Left forelimb (tissue), 1 donor: ENCODE data around the gene OR2H1.

Experiments
- DNase-seq: peaks from one replicate; pipeline ENCODE4 v3.0.0-alpha.2; 2018; ENCODE audit warnings: low spot score

Gene OR2H1

DNA sequence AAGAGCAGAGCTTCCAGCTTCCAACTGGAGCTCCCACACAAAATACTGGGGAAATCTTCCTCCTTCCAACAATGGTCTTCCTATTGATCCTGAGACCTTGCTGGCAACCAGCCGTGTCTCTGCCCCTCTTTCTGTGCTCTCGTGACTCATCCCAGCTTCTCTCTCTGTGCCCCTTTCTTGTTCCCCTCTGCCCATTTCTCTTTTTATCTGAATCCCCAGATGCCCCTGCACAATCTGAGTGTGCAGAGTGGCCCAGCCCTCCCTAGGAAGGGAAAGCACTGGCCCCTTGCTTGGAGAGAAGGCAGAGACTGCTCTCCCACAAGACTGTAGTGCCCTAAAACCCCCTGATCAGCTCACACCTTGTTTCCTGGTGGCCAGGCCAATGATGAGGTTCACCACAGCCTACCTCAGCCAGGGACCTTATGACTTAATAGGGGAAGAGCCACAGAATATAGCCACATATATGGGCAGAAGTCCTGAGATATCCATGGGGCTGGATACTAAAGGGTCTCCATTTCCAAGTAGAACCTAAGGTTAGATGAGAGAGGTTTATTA lies 53.9 kb downstream of the OR2H1 start:
- DNase-seq, result no peak
